GM12878 (cell line): ENCODE results near the gene ZNF776. TPM values are rescaled to one million over a fixed set of nuclear protein-coding genes. Genes with fewer than 3 reads are reported as not detected.

ENCODE experiments used
- ATAC-seq: fragments of 200-7000 bp; cut with Tn5 transposase; 3 replicates; pipeline ENCODE4 v1.9.1; 2020; ENCODE audit warnings: mild to moderate bottlenecking, moderate library complexity
- BruUV-seq: library from RNA; stranded (reverse); fragments of 400-500 nt; replicated peaks from 2 replicates; lab custom pipeline; 2021; lab: Mats Ljungman, UMichigan
- CTCF ChIA-PET: fragments of 300-600 bp; sonication (Branson Sonifier 250); formaldehyde crosslinking; extraction: SDS; loops from one replicate; lab custom pipeline; 2021; ENCODE audit warnings: inconsistent platforms; lab: Yijun Ruan, JAX
- POLR2A ChIA-PET: fragments of 350-600 bp; formaldehyde crosslinking; extraction: SDS; loops from one replicate; lab custom pipeline; 2021; ENCODE audit warnings: inconsistent platforms; lab: Charles Lee
- RAD21 ChIA-PET: fragments of 300-600 bp; sonication (Branson Sonifier 250); formaldehyde crosslinking; loops from one replicate; lab custom pipeline; 2023; ENCODE audit warnings: antibody characterized with exemption; ENCODE audit not compliant: unreplicated experiment; lab: Charles Lee
- SMC1A ChIA-PET: fragments of 300-600 bp; sonication (Branson Sonifier 250); formaldehyde crosslinking; loops from one replicate; lab custom pipeline; 2023; ENCODE audit not compliant: unreplicated experiment, uncharacterized antibody; lab: Charles Lee
- DNase-seq: peaks from one replicate; pipeline ENCODE4 v3.0.0-alpha.2; 2011; ENCODE audit warnings: low read depth, low spot score
- FAIRE-seq: peaks from 3 replicates; lab custom pipeline; 2011; peaks lifted over from hg19 to GRCh38; lab: Jason Lieb, UNC
- H2AFZ ChIP-seq: 2 replicates; pipeline ENCODE4 v1.6.0; 2011; ENCODE audit warnings: low read depth, low read length, control low read depth; ENCODE audit not compliant: control insufficient read depth
- H3K27ac ChIP-seq: 2 replicates; pipeline ENCODE4 v1.5.1; 2011; ENCODE audit warnings: control low read depth; ENCODE audit not compliant: control insufficient read depth, insufficient read depth
- H3K27me3 ChIP-seq, 2 experiments: replicated peaks in 1 of 2; 2 replicates each; pipeline versions ENCODE4 v1.6.0 to v1.6.1; 2011; ENCODE audit warnings: low read length in 1 of 2; ENCODE audit not compliant: control insufficient read depth in 2 of 2, insufficient read depth in 2 of 2
- H3K36me3 ChIP-seq, 2 experiments: 2 replicates each; pipeline ENCODE4 v1.5.1; 2011; ENCODE audit warnings: low read length in 1 of 2; ENCODE audit not compliant: control insufficient read depth in 2 of 2, insufficient read depth in 2 of 2
- H3K4me1 ChIP-seq: 2 replicates; pipeline ENCODE4 v1.6.1; 2011; ENCODE audit warnings: mild to moderate bottlenecking, low read length, moderate library complexity, mixed read lengths; ENCODE audit not compliant: control insufficient read depth, insufficient read depth
- H3K4me2 ChIP-seq: 2 replicates; pipeline ENCODE4 v1.6.0; 2011; ENCODE audit warnings: control low read depth; ENCODE audit not compliant: control insufficient read depth, insufficient read depth
- H3K4me3 ChIP-seq: fragments of 200-600 bp; sonication (generic); 2 replicates; pipeline ENCODE4 v1.5.1; 2016
- H3K79me2 ChIP-seq: 2 replicates; pipeline ENCODE4 v1.6.0; 2011; ENCODE audit warnings: low read length; ENCODE audit not compliant: control insufficient read depth, insufficient read depth
- H3K9ac ChIP-seq: 2 replicates; pipeline ENCODE4 v1.8.0; 2011; ENCODE audit warnings: low read length, control low read depth, mixed read lengths; ENCODE audit not compliant: control insufficient read depth, insufficient read depth
- H3K9me3 ChIP-seq: replicated peaks from 3 replicates; pipeline ENCODE4 v1.5.1; 2011; ENCODE audit warnings: mild to moderate bottlenecking, low read length; ENCODE audit not compliant: control insufficient read depth, insufficient read depth
- H4K20me1 ChIP-seq: 2 replicates; pipeline ENCODE4 v1.6.0; 2011; ENCODE audit not compliant: control insufficient read depth, insufficient read depth
- CREB1 ChIP-seq: IDR thresholded peaks from 2 replicates; pipeline ENCODE4 v1.6.1; 2012; ENCODE audit warnings: low read depth, mild to moderate bottlenecking, inconsistent platforms
- IKZF1 ChIP-seq: fragments of 450-650 bp; conservative IDR thresholded peaks from 2 replicates; pipeline ENCODE4 v1.6.1; 2017; ENCODE audit warnings: antibody characterized with exemption, mild to moderate bottlenecking
- KAT2A ChIP-seq: conservative IDR thresholded peaks from 2 replicates; pipeline ENCODE4 v1.6.1; 2011; ENCODE audit warnings: low read depth, low read length; ENCODE audit not compliant: control insufficient read depth
- PKNOX1 ChIP-seq: fragments of 450-650 bp; IDR thresholded peaks from 2 replicates; pipeline ENCODE4 v1.6.1; 2016; ENCODE audit warnings: mild to moderate bottlenecking
- PML ChIP-seq: IDR thresholded peaks from 2 replicates; pipeline ENCODE4 v1.6.1; 2012; ENCODE audit warnings: low read length, inconsistent platforms
- SMARCA5 ChIP-seq: fragments of 450-650 bp; IDR thresholded peaks from 2 replicates; pipeline ENCODE4 v1.6.1; 2017; ENCODE audit warnings: mild to moderate bottlenecking
- SP1 ChIP-seq: IDR thresholded peaks from one replicate; pipeline ENCODE4 v1.6.1; 2011; ENCODE audit warnings: low read depth, low read length
- SPI1 ChIP-seq: IDR thresholded peaks from 2 replicates; pipeline ENCODE4 v1.6.1; 2011; ENCODE audit warnings: low read depth, mild to moderate bottlenecking, low read length, moderate library complexity, borderline replicate concordance; ENCODE audit not compliant: insufficient read depth
- ZBTB40 ChIP-seq: fragments of 450-650 bp; IDR thresholded peaks from 2 replicates; pipeline ENCODE4 v1.6.1; 2016; ENCODE audit warnings: mild to moderate bottlenecking, moderate library complexity, borderline replicate concordance
- WGBS: methylation state at CpG from one replicate; pipeline ENCODE4 v1.1.6; 2016; ENCODE audit warnings: low lambda C conversion rate; ENCODE audit not compliant: insufficient replicate concordance, insufficient coverage; ENCODE audit errors: missing lambda C conversion rate; 5-methylcytosine and 5-hydroxymethylcytosine counted together
- in situ Hi-C: fragments of 300-500 bp; cut with MboI; formaldehyde crosslinking; loops from 9 replicates; pipeline ENCODE4 v1.14.3; 2018; ENCODE audit warnings: mixed read lengths
- intact Hi-C: fragments of 100-400 bp; cut with micrococcal nuclease; formaldehyde crosslinking; loops from one replicate; pipeline ENCODE4 v1.14.2; 2022; ENCODE audit not compliant: unreplicated experiment
- polyA plus RNA-seq, 11 experiments: library from polyadenylated mRNA; depleted of rRNA in 4 of 11; unstranded in 6 of 11; stranded (reverse) in 5 of 11; fragments of >200 nt; fragmentation: Nextera tagmentation in 4 of 11; fragmentation: Illumina TruSeq in 1 of 11; extraction: Ambion mirVana in 4 of 11; extraction: Trizol in 1 of 11; gene quantifications; 1 replicate in 1 of 11; 2 replicates in 10 of 11; pipeline versions ENCODE4 v1.2.1 to v1.2.3, GENCODE V29; 2011 to 2016; ENCODE audit warnings: inconsistent platforms in 2 of 11, missing spikeins in 2 of 11, low read depth in 1 of 11
- total RNA-seq, 4 experiments: library from RNA; depleted of rRNA in 3 of 4; stranded (reverse); fragments of >200 nt in 3 of 4; fragmentation: Illumina TruSeq in 1 of 4; extraction: Trizol in 1 of 4; gene quantifications; 2 replicates each; pipeline versions ENCODE4 v1.2.1 to v1.2.3, GENCODE V29; 2013 to 2021

Gene ZNF776
- total and polyA plus RNA-seq, 10 of the 15 experiments (the other 5 are each of a cell fraction or from before 2014, with no cell fraction given): 1.9 to 16.3 (median 11.7) TPM

- TF ChIP-seq SMARCA5 (peak; percentile 51; the same call in 1 of the 2 replicates), KAT2A (no peak), SP1 (peak; percentile 76), PML (no peak), ZBTB40 (peak; percentile 91)
Observed at GRCh38 chr19:57769345-57770131, 22.9 kb downstream of the ZNF776 start, which contains the start of gene ZNF586 (continued).

- Histone ChIP-seq H3K9me3 (peaks cover 49% of the 10 kb centered on the region), H3K4me1 (peaks cover 13% of the 10 kb centered on the region), H3K27me3 (no peaks in the 10 kb centered on the region), H3K4me2 (peak overlapping the region; percentile 41; the same call in 1 of the 2 replicates), H3K27ac (no peak overlapping the region), H3K9ac (no peak overlapping the region), H4K20me1 (no peaks in the 10 kb centered on the region), H2AFZ (no peak overlapping the region), H3K79me2 (peaks cover 55% of the 10 kb centered on the region), H3K4me3 (no peak overlapping the region; the same call in 1 of the 2 replicates), H3K36me3 (peaks cover 5 to 21% of the 10 kb centered on the region in 2 experiments; a peak in 3 of 4 replicates)
- DNase-seq: no peak
- FAIRE-seq: no peak
- ChIA-PET RAD21 (interaction anchor here (0.8 kb wide), 1 partner anchor 49 kb away, joined by 3 read pairs; no protein-coding TSS in a partner anchor), CTCF (no interaction called here), SMC1A (interaction anchor here (1.3 kb wide), 1 partner anchor 139 kb away, joined by 3 read pairs; the partner anchor contains the start of gene ZNF211), POLR2A (no interaction called here)
- intact Hi-C loops (no loop called here), in situ Hi-C loops (no loop called here)
- no peak for TF ChIP-seq IKZF1
- peak; percentile 20; the same call in 1 of the 2 replicates for TF ChIP-seq SPI1
- no peak for TF ChIP-seq CREB1
- TF ChIP-seq PKNOX1: peak; percentile 18; the same call in 1 of the 2 replicates
- no TSS peak for BruUV-seq
- 58% methylated on average over 4 of the region's 4 CpGs for WGBS
- ATAC-seq: peak; percentile 7; the same call in 2 of the 3 replicates
Observed at GRCh38 chr19:57771417-57771816, 24.8 kb downstream of the ZNF776 start.
